ENCODE data around the gene HCN3. TPM values are rescaled to one million over a fixed set of nuclear protein-coding genes. Genes with fewer than 3 reads are reported as not detected.

HCN3 gene
- total and polyA plus RNA-seq, 2 donors (not counting 3 experiments of a cell fraction or from before 2014, with no cell fraction given), result 3.3 to 4.1 TPM

DNA sequence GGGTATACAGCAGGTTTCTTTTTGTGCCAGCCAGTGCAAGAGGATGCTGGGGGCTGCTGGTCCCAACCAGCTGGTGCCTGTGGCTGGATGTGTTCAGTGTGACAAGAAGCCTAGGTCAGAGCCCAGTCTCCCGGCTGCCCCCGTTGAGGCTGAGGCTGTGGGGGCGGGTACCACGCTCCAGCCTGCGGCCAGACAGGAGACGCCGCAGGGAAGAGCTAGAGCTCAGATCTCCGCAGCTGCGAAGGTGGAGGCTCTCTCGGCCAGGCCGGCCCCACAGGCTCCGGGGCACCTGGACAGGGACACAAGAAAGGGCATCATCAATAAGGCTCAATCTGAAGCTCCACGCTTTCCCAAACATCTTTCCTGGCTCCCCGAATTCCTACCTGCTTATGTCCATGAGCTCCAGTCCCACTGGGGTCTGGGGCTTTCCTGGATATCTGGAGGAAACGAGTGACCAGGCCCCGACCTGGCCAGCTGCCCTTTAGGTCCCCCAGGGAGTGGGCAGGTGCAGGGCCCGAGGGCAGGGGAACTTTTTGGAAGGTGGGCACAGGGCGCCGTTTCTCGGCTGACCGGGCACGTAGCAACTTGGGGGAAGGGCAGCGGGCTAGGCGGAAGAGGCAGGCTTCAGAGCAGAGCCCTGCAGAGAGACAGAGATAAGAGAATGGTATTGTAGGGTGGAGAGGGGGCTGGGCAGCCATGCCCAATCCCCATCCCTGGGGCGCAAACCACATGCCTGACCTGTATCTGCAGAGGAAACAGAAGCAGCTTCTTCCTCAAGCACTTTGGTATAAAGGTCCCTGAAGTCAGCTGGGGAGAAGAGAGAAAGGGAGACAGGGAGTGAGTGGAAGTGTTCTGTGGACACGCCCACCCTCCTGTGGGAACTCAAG, 29.4 kb upstream of the HCN3 start:
- intact Hi-C loops (cut with micrococcal nuclease) (no loop called here), dilution Hi-C loops (cut with MboI; ENCODE audit: extremely low pct_ligation_motif_present, low sequenced_read_pairs) (no loop called here)
- BruUV-seq (replicated peaks), result no TSS peak
- FAIRE-seq (no peak), DNase-seq (ENCODE audit: low read depth, low spot score) (no peak)
- Histone ChIP-seq H3K36me3 (ENCODE audit: control insufficient read depth in 2 of 2, extremely low read depth in 1 of 2, insufficient read depth in 2 of 2, low read length in 2 of 2) (peaks cover 3 to 14% of the 10 kb centered on the region in 2 experiments), H3K4me1 (ENCODE audit: control insufficient read depth, extremely low read depth, insufficient read depth, low read length) (peaks cover 17% of the 10 kb centered on the region), H3K9me3 (replicated peaks; ENCODE audit: control insufficient read depth, insufficient read depth, low read length) (no peaks in the 10 kb centered on the region), H3K27ac (ENCODE audit: insufficient read depth, low read depth, low read length) (no peak overlapping the region), H2AFZ (ENCODE audit: low read depth, low read length) (no peak overlapping the region), H4K20me1 (replicated peaks; ENCODE audit: control insufficient read depth, extremely low read depth, insufficient read depth, low read length) (no peaks in the 10 kb centered on the region), H3K4me3 (replicated peaks in 1 of 3; ENCODE audit: insufficient read depth in 1 of 3, low read depth in 1 of 3, low read length in 3 of 3) (no peak overlapping the region), H3K27me3 (ENCODE audit: control insufficient read depth in 2 of 2, insufficient read depth in 2 of 2, low read length in 2 of 2) (no peaks in the 10 kb centered on the region), H3K9ac (replicated peaks; ENCODE audit: extremely low read depth, insufficient read depth, low read length) (no peak overlapping the region), H3K79me2 (ENCODE audit: control insufficient read depth, insufficient read depth, low read length) (peaks cover 7% of the 10 kb centered on the region), H3K4me2 (ENCODE audit: insufficient read depth, low read length) (no peak overlapping the region), H3K9me1 (replicated peaks; ENCODE audit: control insufficient read depth, extremely low read depth, insufficient read depth, low read length) (no peaks in the 10 kb centered on the region)
- TF ChIP-seq MYC (IDR thresholded peaks at IDR 0.05; ENCODE audit: low read depth, low read length), result no peak
- TF ChIP-seq GATA2 (IDR thresholded peaks at IDR 0.05; ENCODE audit: insufficient read depth, insufficient read length, low read depth, low read length), result no peak
- TF ChIP-seq POLR2AphosphoS5 (IDR thresholded peaks at IDR 0.05; ENCODE audit: insufficient read depth, low read depth, low read length), result no peak
- no peak for TF ChIP-seq JUN (IDR thresholded peaks at IDR 0.05; ENCODE audit: borderline replicate concordance, insufficient read depth, insufficient read length, low read depth)
- ChIA-PET POLR2A (interaction anchor here (0.6 kb wide), 1 partner anchor 23 kb away, joined by 8 read pairs; no protein-coding TSS in a partner anchor), CTCF (interaction anchor here (1.3 to 5.8 kb wide), 4 partner anchors 10 to 401 kb away, joined by 4 to 115 read pairs (median 4); partner anchors contain the start of gene RUSC1)

- Histone ChIP-seq H2AFZ (ENCODE audit: low read depth, low read length) (peak overlapping the region; percentile 76), H4K20me1 (replicated peaks; ENCODE audit: control insufficient read depth, extremely low read depth, insufficient read depth, low read length) (no peaks in the 10 kb centered on the region), H3K4me2 (ENCODE audit: insufficient read depth, low read length) (peak overlapping the region; percentile 17), H3K9me3 (replicated peaks; ENCODE audit: control insufficient read depth, insufficient read depth, low read length) (no peaks in the 10 kb centered on the region), H3K27ac (ENCODE audit: insufficient read depth, low read depth, low read length) (no peak overlapping the region), H3K4me1 (ENCODE audit: control insufficient read depth, extremely low read depth, insufficient read depth, low read length) (peaks cover 23% of the 10 kb centered on the region), H3K9me1 (replicated peaks; ENCODE audit: control insufficient read depth, extremely low read depth, insufficient read depth, low read length) (no peaks in the 10 kb centered on the region), H3K27me3 (ENCODE audit: control insufficient read depth in 2 of 2, insufficient read depth in 2 of 2, low read length in 2 of 2) (no peaks in the 10 kb centered on the region), H3K9ac (replicated peaks; ENCODE audit: extremely low read depth, insufficient read depth, low read length) (no peak overlapping the region), H3K4me3 (replicated peaks in 1 of 3; ENCODE audit: insufficient read depth in 1 of 3, low read depth in 1 of 3, low read length in 3 of 3) (peak overlapping the region in 1 of 3 experiments; percentile 12), H3K36me3 (ENCODE audit: control insufficient read depth in 2 of 2, extremely low read depth in 1 of 2, insufficient read depth in 2 of 2, low read length in 2 of 2) (peaks cover 3 to 14% of the 10 kb centered on the region in 2 experiments), H3K79me2 (ENCODE audit: control insufficient read depth, insufficient read depth, low read length) (peaks cover 9% of the 10 kb centered on the region)
- dilution Hi-C loops (cut with MboI; ENCODE audit: extremely low pct_ligation_motif_present, low sequenced_read_pairs) (no loop called here), intact Hi-C loops (cut with micrococcal nuclease) (loop anchor here (1.0 to 10.0 kb wide), 5 partner anchors 58 to 398 kb away; partner anchors contain the start of genes ASH1L and FDPS)
- no peak for TF ChIP-seq MAX (IDR thresholded peaks at IDR 0.05; ENCODE audit: insufficient read depth, insufficient read length)
- TF ChIP-seq MYC (IDR thresholded peaks at IDR 0.05; ENCODE audit: low read depth, low read length), result no peak
- no peak for TF ChIP-seq POLR2AphosphoS5 (IDR thresholded peaks at IDR 0.05; ENCODE audit: insufficient read depth, low read depth, low read length)
- no peak for TF ChIP-seq GATA2 (IDR thresholded peaks at IDR 0.05; ENCODE audit: insufficient read depth, insufficient read length, low read depth, low read length)
- no peak for TF ChIP-seq EZH2 (IDR thresholded peaks at IDR 0.05; ENCODE audit: borderline replicate concordance, low read depth, low read length, severe bottlenecking)
- no peak for TF ChIP-seq FOS (IDR thresholded peaks at IDR 0.05; ENCODE audit: borderline replicate concordance, insufficient read depth, low read length)
- no peak for TF ChIP-seq JUN (IDR thresholded peaks at IDR 0.05; ENCODE audit: borderline replicate concordance, insufficient read depth, insufficient read length, low read depth)
- TF ChIP-seq POLR2A (IDR thresholded peaks at IDR 0.05; ENCODE audit: low read depth, low read length), result no peak
- FAIRE-seq (no peak), DNase-seq (ENCODE audit: low read depth, low spot score) (no peak)
- ChIA-PET POLR2A (interaction anchor here (1.0 kb wide), 1 partner anchor 72 kb away, joined by 8 read pairs; no protein-coding TSS in a partner anchor), CTCF (interaction anchor here (0.7 to 5.8 kb wide), 31 partner anchors 9 to 479 kb away, joined by 3 to 115 read pairs (median 9); partner anchors contain the start of genes ASH1L, CLK2, FDPS and HCN3)
- no TSS peak for BruUV-seq (replicated peaks)
Measured at GRCh38 chr1:155250246-155250632, 27.0 kb upstream of the HCN3 start.
